ENCODE measurements around the gene FNDC3B.

FNDC3B gene

DNA sequence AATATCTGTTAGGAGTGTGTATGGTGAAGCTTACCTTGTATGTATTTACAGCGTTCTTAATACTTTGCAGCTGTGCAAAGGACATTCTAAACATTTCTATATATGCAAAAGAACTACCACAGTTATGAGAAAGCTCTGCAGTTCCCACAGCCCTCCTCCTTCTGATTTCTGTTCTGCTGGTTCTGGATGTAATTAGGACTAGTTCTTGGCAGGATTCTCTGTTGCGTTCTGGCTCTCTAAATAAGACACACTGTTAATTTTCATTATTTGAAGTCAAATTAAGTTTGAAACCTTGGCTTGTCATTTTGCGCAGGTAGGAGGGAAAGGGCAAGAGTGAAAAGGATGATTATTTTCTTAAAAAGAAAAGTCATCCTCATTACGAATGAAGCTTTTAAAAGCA, 76.4 kb downstream of the FNDC3B start:
- no peak for DNase-seq (ENCODE audit: low spot score)

DNA sequence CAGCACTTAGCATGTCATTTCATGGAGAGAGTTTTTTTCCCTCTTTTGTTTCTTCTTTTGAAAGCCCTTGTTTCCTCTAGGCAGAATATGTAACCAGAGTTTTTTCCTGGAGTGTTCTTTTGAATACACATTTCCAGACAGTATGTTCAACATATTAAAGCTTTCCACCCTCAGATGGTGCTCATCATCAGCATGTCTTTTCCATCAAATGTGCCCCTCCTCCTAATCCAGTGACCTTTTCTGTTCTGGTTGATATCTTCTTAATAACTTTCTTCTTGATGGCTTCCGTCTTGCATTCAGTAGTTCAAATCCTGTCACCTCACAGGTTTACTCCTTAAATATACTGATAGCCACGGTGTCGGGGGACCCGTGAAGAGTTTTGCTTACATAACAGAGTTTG, 78.6 kb downstream of the FNDC3B start:
- DNase-seq (ENCODE audit: low spot score) = no peak

DNA sequence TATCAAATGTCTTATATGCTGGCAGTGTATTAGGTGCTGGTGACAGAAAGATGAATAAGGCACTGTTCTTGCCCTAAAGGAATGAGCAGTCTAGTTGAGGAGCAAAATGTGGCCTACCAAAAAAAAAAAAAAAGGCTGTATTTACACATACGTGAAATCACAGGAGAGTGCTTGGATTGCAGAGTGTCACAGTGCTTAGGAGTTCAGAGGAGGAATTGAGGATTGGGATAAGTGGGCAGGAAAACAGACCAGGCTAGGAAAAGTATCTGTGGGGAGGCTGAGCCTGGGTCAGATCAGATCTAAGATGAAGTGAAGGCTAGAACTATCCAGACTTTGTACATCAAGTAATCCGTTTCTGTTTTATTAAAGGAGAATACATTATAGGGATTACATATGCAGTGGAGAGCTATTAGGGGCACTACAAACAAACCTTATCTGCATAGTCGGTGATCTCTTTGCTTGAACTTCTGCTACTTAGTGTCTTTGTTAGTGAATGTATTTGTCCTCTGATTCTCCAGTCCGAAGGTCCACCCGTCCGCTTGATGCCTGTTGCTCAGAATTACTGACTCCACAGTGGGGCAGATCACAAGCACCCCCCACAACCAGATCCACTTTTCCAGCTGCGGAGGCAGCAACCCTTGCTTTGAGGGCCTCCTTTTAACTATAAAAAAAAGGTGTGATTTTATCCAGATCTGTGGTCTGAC, 80.0 kb downstream of the FNDC3B start:
- DNase-seq (ENCODE audit: low spot score) = no peak

DNA sequence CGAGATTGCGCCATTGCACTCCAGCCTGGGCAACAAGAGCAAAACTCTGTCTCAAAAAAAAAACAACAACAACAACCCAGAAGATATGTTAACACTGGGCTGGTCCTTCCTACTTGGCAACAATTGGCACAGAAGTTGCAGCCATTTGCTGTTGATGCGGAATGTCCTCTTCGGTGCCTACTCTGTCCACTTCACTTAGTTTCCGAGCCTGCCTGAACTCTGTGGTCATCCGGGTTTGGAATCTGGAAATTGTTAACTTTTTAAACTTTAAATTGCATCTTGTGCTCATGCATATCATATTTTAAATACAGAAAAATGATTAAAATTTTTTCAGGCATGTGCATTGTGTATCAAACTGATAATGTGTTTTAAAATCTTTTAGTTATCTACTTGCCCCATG, 81.5 kb downstream of the FNDC3B start:
- DNase-seq (ENCODE audit: low spot score) = no peak

DNA sequence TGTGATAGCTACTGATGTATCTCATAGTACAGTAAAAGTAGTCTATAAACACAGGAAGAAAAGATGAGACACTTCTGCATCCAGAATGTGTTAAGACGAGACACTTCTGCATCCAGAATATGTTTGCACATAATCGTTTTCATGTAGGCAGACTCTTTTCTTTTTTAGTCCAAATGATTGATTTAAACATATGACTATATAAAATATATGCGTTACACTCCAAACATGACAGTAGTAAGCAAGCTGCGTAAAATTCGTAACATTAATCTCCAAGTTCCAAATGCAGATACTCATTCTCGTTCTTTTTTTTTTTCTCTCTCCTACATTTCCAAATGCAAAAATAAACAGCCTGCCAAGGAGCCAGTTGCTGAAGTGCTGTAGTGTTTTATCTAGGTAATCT, 82.6 kb downstream of the FNDC3B start:
- DNase-seq (ENCODE audit: low spot score) = no peak

DNA sequence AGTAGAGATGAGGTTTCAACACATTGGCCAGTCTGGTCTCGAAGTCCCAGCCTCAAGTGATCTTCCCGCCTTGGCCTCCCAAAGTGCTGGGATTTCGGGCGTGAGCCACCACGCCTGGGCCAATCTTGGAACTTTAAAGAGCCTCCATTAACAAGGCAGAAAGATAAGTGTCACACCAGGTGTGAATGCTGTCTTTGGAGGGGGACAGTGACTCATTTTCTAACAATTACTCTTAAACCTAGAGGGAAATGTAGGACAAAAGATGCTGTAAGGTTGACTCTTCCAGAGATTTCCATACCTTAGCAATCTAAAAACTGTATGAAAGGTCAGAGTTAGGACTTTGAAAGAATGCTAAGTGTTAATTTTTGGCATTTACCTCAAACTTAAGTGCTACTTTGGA, 84.9 kb downstream of the FNDC3B start:
- no peak for DNase-seq (ENCODE audit: low spot score)

DNA sequence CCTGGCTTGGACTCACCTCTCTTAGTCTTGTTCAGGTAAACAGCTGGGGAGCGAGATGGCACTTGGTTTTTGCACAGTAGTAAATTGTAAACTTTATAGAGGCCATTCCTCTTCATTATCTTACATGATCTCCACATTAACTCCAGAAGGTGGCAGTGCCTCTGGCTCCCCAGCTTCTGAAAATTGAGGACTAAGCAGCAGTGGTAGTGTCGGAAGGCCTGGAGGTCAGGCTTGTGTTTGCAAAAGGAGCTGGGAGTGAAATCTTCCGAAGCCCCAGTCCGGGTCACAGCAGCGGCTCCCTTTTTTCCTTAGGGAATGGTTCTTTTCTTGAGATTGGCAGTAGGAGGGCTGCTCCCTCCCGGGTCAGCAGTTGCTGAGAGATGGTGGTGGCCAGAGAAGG, 85.7 kb downstream of the FNDC3B start:
- no peak for DNase-seq (ENCODE audit: low spot score)

DNA sequence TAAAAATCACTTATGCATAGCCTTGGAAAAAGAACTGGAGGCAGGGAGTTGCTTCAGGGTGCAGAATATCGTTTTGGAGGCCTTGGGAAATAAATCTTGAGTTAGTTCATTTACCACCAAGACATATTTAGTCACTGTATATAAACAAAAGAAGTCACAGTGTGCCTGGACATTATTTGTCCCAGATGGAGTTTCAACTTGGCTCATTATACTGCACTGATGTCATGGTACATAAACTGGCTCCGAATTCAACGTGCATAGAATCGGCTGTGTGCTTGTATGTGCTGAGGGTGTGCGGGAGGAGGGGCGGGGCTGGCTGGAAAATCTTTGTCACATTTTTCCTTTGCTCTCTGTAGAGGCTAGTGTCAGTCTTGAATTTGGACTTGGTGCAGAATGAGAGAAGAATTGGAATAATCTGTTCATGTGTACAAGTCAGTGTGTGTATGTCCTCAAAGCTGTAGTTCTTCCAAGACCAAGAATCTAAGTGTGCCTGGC, 86.6 kb downstream of the FNDC3B start:
- DNase-seq (ENCODE audit: low spot score) = no peak

DNA sequence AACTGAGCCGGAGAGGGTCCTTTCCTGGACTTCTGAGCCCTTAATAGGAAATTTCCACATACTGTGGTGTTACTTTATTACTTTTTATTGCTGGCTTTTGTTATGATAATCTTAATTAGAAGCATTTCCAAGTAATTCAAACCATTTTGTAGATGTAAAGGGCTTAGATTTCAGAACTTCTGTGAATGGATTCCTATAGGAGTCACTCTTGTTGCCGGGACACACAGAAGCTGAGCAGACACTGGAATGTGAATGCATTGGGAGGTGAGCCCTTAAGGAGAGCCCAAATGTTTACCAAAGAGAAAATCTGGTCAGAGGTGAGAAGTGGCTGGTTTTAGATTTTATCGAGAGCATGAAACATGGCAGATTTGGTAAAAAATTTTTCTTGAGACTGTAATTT, 87.4 kb downstream of the FNDC3B start:
- DNase-seq (ENCODE audit: low spot score) = no peak

DNA sequence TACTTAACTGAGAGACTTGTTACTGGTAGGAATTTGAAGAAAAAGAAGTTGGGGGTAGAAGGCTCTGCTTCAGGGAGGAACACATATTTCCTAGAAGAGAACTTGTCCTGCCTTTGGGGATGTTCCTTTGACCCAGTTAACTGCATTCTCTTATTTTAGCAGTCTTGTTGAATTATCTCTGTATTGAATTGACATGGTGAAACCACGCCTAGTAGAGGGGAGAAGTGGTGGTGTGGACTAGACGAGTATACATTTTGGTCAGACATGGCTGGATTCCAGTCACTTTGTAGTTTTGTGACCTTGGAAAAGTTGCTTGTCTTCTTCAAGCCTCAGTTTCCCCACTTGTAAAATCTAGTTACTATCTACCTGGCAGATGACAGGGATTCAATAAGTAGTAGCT, 87.8 kb downstream of the FNDC3B start:
- no peak for DNase-seq (ENCODE audit: low spot score)

DNA sequence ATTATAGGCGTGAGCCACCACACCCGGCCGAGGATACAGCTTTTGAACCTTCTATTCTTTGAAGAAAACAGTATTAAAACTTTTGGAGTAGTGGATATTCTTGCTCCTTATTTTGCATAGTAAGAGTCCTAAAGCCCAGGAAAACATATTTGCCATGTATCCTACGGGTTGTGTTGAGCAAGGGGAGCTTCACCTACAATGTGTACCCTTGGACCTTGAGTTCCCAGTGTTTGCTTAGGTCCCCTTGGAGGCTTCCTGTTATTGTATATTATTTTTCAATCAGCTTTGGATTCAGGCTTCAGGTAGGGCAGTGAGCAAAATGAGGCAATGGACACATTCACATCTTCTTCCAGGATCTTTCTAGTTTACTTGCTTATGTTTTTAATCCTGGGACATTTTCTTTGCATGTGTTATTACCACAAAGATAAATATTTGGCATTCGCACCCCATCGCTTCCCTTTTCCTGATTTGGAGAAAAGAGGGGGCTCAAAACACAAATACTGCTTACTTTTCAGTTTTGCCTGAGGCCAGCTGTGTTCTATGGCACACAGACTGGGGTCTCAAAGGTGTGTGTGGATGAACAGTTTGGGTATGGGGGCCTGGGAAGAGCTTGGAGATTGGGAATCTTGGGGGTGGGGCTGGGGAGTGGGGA, 88.7 kb downstream of the FNDC3B start:
- DNase-seq (ENCODE audit: low spot score) = no peak

DNA sequence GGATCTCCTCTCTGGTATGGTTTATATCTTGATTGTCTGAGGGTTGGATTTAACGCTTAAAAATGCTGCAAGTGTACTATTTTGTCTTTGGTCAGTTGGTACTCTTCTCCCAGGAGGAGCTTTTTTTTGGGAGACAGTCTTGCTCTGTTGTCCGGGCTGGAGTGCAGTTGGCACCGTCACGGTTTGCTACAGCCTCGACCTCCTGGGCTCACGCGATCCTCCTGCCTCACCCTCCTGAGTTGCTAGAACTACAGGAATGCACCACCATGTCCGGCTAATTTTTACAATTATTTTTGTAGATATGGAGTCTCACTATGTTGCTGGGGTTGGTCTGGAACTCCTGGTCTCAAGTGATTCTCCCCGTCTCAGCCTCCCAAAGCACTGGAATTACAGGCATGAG, 89.5 kb downstream of the FNDC3B start:
- no peak for DNase-seq (ENCODE audit: low spot score)

DNA sequence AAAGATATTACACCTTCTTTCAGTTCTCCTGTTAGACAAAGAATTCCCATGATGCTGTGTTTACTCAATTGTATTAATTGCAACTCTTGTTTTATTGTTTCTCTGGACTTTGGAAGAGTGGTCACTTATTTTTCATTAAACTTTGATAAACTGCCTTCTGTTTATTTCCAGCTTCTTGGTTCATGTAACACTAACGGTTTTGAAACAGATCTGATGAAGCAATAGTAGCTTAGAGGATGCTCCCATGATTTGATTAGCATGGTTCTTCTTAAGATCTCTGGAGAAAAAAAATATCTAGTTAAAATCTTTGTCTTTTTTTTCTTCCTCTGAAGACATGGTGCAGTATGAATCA, 90.1 kb downstream of the FNDC3B start:
- no peak for DNase-seq (ENCODE audit: low spot score)

DNA sequence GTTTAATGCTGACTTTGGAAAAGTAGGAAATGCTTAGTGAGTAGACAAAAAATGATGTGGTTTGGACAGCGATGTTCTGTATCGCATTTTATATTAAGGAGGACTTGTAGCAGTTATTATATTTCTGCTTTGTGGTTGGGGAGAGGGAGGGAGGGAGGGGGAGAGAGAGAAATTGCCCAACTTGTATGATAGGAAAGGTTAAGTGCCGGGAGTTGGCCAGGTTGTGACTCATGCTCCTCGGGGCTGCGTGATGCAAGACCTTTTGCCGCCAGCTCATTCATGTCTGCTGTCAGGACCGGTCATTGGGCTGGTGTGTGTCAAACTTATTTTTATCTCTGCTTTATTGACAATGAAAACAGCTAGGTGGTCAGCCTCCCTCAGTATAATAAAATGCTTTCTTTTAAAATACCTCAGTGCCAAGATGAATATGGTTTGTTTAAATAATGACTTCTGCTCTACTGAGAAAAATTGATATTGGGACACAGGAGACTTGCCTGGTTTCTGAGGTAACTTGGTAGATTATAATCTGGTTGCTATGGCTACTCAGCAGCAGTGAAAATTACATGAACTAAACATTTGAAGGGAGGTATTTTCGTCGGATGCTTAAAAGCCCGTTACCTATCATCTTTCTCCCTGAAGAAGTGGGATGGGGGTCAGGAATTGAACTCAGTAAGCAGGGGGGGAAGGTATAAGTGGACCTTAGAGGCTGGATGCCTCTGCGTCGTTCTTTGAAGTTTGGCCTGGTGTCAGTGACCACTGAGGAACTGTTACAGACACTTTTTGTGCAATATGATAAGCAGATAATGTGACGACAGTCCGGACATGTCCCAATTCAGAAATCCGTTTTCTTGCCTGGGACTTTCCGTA, 90.7 kb downstream of the FNDC3B start:
- DNase-seq (ENCODE audit: low spot score) = no peak

DNA sequence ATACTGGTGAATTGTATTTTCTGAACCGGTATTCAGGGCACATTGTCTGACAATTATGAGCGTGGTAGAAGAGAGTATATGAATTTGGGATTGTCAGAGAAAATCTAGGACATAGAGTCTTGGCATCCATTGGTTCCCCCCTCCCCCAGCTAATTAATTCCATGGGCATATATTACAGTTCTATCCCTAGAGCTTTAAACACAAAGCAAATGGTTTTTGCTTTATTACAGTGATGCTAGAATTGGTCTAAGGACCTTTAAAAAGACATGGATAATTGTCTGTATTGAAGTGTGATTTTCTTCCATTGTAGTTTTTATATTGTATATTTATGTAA, 91.3 kb downstream of the FNDC3B start:
- no peak for DNase-seq (ENCODE audit: low spot score)

DNA sequence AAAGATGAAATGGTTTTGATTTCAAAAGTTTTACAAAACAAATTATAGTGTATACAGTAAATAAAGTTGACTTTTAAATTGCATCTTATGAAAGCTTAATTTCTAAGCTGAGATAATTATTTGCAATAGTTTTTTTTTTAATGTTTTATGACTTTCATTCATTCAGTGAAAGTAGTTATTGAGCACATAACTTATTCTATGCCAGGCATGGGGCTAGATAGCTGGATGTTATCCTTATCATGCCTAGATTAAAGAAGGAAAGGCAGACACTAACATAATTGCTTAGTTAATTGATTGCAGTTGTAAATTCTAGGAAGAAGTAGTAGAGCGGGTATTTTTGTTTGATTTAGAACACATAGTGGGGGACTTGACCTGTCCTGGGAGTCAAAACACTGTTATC, 92.4 kb downstream of the FNDC3B start:
- DNase-seq (ENCODE audit: low spot score) = no peak

DNA sequence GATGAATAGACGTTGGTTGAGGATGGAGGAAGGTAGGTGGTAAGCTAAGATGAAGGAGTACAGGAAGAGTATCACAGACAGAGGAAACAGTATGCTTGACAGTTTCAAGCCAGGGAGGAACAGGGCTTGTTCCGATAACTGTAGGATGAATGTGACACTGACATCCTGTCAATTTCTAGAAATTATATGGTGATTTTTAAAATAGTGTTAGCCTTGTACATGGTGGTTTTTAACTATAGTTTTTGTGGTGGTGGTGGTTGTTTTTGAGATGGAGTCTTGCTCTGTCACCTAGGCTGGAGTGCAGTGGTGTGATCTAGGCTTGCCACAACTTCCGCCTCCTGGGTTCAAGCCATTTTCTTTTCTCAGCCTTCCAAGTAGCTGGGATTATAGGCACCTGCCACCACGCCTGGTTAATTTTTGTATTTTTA, 92.8 kb downstream of the FNDC3B start:
- no peak for DNase-seq (ENCODE audit: low spot score)

DNA sequence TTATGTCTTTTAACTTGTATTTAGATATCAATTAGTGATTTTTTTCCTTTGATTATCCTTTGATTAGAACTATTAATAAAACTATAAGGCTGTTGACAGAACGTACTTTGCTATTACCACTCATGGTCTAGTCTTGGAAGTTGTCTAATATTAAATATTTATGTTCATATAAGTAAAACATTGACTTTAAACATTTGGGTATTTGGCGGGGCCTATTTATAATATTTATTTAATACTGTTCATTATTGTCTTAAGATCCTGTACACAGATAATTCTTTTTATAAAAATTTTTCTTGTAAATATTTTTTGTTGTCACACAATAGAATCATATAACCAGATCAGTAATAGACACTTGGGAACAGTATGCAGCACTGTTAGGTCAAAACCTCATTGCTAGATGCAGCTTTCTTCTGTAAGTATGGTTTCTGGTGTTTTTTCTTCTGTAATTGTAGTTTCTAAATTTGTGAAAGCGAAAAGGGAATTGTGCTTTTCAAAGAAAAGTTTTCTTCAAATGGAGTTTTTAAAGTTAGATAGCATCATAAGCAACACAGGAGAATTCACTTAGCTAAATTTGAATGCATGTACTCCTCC, 93.4 kb downstream of the FNDC3B start:
- no peak for DNase-seq (ENCODE audit: low spot score)

DNA sequence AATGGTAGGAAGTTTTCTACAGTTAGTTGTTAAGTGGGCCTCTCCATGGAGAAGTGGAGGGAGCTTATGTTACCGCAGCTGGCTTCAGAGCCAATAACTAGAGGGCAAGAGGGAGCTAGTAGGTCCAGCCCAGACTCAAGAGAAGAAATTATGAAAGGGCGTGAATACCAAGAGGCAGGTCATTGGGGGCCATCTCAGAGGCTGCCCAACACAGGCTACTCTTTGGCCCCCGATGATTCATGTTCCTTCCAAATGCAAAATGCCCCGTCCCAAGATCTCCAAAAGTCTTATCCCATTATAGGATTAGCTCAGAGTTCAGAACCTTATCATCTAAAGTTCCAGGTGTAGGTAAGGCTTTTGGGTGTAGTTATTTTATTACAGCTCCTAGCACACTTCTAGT, 94.5 kb downstream of the FNDC3B start:
- no peak for DNase-seq (ENCODE audit: low spot score)

DNA sequence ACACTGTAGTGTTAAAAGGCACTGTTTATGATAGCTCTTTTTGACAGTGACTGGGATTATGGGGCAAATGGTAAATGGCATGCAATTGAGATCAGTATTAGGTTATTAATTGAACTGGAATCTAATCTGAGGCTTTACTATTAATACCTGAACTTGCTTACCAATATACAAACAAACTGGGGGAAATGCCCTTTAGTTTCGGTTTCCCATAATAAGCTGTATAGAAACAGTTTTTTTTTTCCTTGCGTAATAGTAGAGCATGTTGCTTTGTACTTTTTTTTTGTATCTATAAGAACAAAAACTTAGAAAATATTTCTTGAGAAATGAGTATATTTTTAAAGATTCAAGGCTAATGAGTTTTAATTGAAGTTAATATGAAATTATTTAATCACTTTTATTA, 95.0 kb downstream of the FNDC3B start:
- no peak for DNase-seq (ENCODE audit: low spot score)

DNA sequence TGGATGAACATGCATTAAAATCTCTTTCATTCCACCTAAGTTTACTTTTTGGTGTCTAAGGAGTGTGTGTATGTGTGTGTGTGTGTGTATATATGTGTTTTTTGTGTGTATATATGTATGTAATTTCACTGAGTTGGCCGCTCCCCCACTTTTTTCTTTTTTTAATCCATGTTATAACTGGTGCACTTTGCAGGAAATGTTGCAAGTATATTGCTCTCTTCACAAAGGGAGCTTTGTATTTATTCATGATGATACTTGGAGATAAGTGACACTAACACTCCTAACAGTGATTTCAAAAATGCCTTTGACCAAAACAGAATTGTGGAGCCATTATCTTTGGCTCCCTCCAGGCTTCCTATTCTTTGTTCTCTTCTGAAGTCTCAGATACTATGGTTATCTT, 95.8 kb downstream of the FNDC3B start:
- no peak for DNase-seq (ENCODE audit: low spot score)

DNA sequence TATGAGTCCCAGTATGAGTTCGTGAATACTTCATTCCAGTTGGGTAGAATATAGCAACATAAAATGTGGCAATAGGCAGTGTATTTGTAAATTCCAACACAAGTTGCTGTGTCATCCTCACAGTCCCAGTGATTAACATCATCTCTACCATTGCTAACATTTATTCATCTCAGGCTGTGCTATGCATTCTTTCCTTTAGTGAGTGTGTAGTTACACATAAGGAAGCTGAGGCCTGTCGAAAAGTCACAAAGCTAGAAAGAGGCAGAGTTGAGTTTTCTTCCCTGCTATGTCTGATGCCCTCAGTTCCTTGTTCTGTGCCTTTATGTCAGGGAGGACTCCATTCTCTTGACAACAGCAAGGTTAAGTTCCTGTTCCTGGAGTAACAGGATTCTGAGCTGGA, 96.4 kb downstream of the FNDC3B start:
- no peak for DNase-seq (ENCODE audit: low spot score)

DNA sequence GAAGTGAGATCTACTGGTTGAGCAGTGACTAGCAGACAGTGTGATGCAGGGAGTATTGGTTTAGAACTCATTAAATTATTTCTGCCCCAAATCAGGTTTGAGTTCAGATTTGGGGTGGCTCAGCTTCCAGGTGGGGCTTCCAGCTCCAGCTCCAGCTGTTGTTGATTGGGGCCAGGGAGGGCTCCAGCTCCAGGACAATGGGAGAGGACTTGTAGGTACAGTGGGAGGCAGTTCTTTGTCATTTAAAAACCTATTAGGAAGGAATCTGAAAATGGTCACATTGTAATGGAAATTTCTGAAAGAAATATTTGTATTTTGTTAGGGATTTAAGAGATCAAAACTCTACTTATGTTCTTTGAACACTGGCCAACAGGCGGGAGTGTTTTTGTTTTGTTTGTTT, 97.0 kb downstream of the FNDC3B start:
- no peak for DNase-seq (ENCODE audit: low spot score)

Measured in cerebellar cortex (tissue), 1 donor.